GM23338 (cell line): ENCODE data around the gene MYO5B. TPM values are rescaled to one million over a fixed set of nuclear protein-coding genes. Genes with fewer than 3 reads are reported as not detected.

Experiments
- ATAC-seq: fragments of 200-7000 bp; cut with Tn5 transposase; 3 replicates; pipeline ENCODE4 v1.9.1; 2020
- DNase-seq: peaks from one replicate; pipeline ENCODE4 v3.0.0-alpha.2; 2015; ENCODE audit warnings: low spot score
- H2AFZ ChIP-seq: fragments of 200-600 bp; sonication (generic); 2 replicates; pipeline ENCODE4 v1.8.0; 2016; ENCODE audit warnings: antibody characterized with exemption, mild to moderate bottlenecking, moderate library complexity
- H3F3A ChIP-seq: fragments of 200-600 bp; sonication (generic); replicated peaks from 2 replicates; pipeline ENCODE4 v1.8.0; 2017; ENCODE audit warnings: antibody characterized with exemption, mixed run types, low read depth
- H3K27ac ChIP-seq: fragments of 200-600 bp; sonication (generic); 2 replicates; pipeline ENCODE4 v1.6.1; 2016; ENCODE audit warnings: low read depth
- H3K27me3 ChIP-seq: fragments of 200-600 bp; sonication (generic); 2 replicates; pipeline ENCODE4 v1.8.0; 2016; ENCODE audit warnings: mild to moderate bottlenecking, mixed run types, moderate library complexity; ENCODE audit not compliant: insufficient read depth
- H3K36me3 ChIP-seq: fragments of 200-600 bp; sonication (generic); 2 replicates; pipeline ENCODE4 v1.8.0; 2016; ENCODE audit warnings: mild to moderate bottlenecking; ENCODE audit not compliant: insufficient read depth
- H3K4me1 ChIP-seq: fragments of 200-600 bp; sonication (generic); 2 replicates; pipeline ENCODE4 v1.8.0; 2016; ENCODE audit warnings: mild to moderate bottlenecking, moderate library complexity; ENCODE audit not compliant: insufficient read depth
- H3K4me2 ChIP-seq: fragments of 200-600 bp; sonication (generic); 2 replicates; pipeline ENCODE4 v1.7.1; 2017; ENCODE audit warnings: mixed run types
- H3K4me3 ChIP-seq: fragments of 200-600 bp; sonication (generic); 2 replicates; pipeline ENCODE4 v1.6.1; 2016; ENCODE audit warnings: mixed run types
- H3K79me2 ChIP-seq: fragments of 200-600 bp; sonication (generic); replicated peaks from 2 replicates; pipeline ENCODE4 v1.8.0; 2017; ENCODE audit warnings: mild to moderate bottlenecking; ENCODE audit not compliant: insufficient read depth
- H3K9me2 ChIP-seq: fragments of 200-600 bp; sonication (generic); 2 replicates; pipeline ENCODE4 v1.8.0; 2017; ENCODE audit not compliant: insufficient read depth
- H4K20me1 ChIP-seq: fragments of 200-600 bp; sonication (generic); replicated peaks from 2 replicates; pipeline ENCODE4 v1.8.0; 2017; ENCODE audit warnings: mild to moderate bottlenecking; ENCODE audit not compliant: insufficient read depth
- H3K27ac Mint-ChIP-seq: 2 replicates; pipeline ENCODE4 v1.8.0; 2020; ENCODE audit warnings: inconsistent platforms, mild to moderate bottlenecking, moderate library complexity, mixed read lengths
- H3K27me3 Mint-ChIP-seq: 3 replicates; pipeline ENCODE4 v1.8.0; 2022; ENCODE audit warnings: low read depth, mild to moderate bottlenecking, moderate library complexity, mixed read lengths, inconsistent platforms; ENCODE audit not compliant: insufficient read depth, poor library complexity
- H3K36me3 Mint-ChIP-seq: 3 replicates; pipeline ENCODE4 v1.8.0; 2021; ENCODE audit warnings: low read depth, mild to moderate bottlenecking, inconsistent platforms, moderate library complexity, mixed read lengths
- H3K4me1 Mint-ChIP-seq: 3 replicates; pipeline ENCODE4 v1.8.0; 2020; ENCODE audit warnings: mild to moderate bottlenecking, inconsistent platforms, mixed read lengths
- H3K4me3 Mint-ChIP-seq: 3 replicates; pipeline ENCODE4 v1.8.0; 2021; ENCODE audit warnings: moderate library complexity, mild to moderate bottlenecking, inconsistent platforms, mixed read lengths
- H3K9me3 Mint-ChIP-seq: 3 replicates; pipeline ENCODE4 v1.8.0; 2020; ENCODE audit warnings: moderate library complexity, mild to moderate bottlenecking, inconsistent platforms, mixed read lengths
- CREB1 ChIP-seq: fragments of 250-450 bp; sonication (Bioruptor Pico); IDR thresholded peaks from 2 replicates; pipeline ENCODE4 v1.5.0; 2020; ENCODE audit warnings: low read depth, mild to moderate bottlenecking, moderate library complexity
- EZH2 ChIP-seq: fragments of 200-600 bp; sonication (generic); IDR thresholded peaks from one replicate; pipeline ENCODE4 v1.8.0; 2017; ENCODE audit warnings: antibody characterized with exemption, mild to moderate bottlenecking, low read depth; ENCODE audit not compliant: unreplicated experiment
- EZH2phosphoT487 ChIP-seq: fragments of 200-600 bp; sonication (generic); IDR thresholded peaks from one replicate; pipeline ENCODE4 v1.8.1; 2018; ENCODE audit warnings: antibody characterized with exemption; ENCODE audit not compliant: unreplicated experiment
- JUNB ChIP-seq: IDR thresholded peaks from one replicate; pipeline ENCODE4 v1.6.1; 2016; ENCODE audit warnings: antibody characterized with exemption; ENCODE audit not compliant: unreplicated experiment
- NANOG ChIP-seq: IDR thresholded peaks from 2 replicates; pipeline ENCODE4 v1.6.1; 2016; ENCODE audit warnings: antibody characterized with exemption, borderline replicate concordance
- POLR2AphosphoS5 ChIP-seq: IDR thresholded peaks from 2 replicates; pipeline ENCODE4 v1.6.1; 2016; ENCODE audit warnings: antibody characterized with exemption, low read depth
- REST ChIP-seq: IDR thresholded peaks from one replicate; pipeline ENCODE4 v1.6.1; 2018; ENCODE audit warnings: antibody characterized with exemption; ENCODE audit not compliant: unreplicated experiment
- STAT1 ChIP-seq: IDR thresholded peaks from one replicate; pipeline ENCODE4 v1.6.1; 2016; ENCODE audit warnings: antibody characterized with exemption; ENCODE audit not compliant: unreplicated experiment
- ZNF114 ChIP-seq: fragments of 250-450 bp; sonication (Bioruptor Pico); IDR thresholded peaks from 2 replicates; pipeline ENCODE4 v1.5.0; 2020; ENCODE audit warnings: mild to moderate bottlenecking, moderate library complexity
- ZNF331 ChIP-seq: fragments of 250-450 bp; sonication (Bioruptor Pico); IDR thresholded peaks from 2 replicates; pipeline ENCODE4 v1.5.0; 2020; ENCODE audit warnings: low read depth, mild to moderate bottlenecking, moderate library complexity
- ZNF462 ChIP-seq: fragments of 250-450 bp; sonication (Bioruptor Pico); IDR thresholded peaks from 2 replicates; pipeline ENCODE4 v1.5.0; 2020; ENCODE audit warnings: mild to moderate bottlenecking, moderate library complexity
- polyA plus RNA-seq: library from polyadenylated mRNA; unstranded; fragments of >200 nt; fragmentation: Nextera tagmentation; extraction: Ambion mirVana; gene quantifications from 2 replicates; pipeline ENCODE4 v1.2.1, GENCODE V29; 2016
- total RNA-seq: library from RNA; depleted of rRNA; stranded (reverse); fragments of >200 nt; shearing (Covaris generic); gene quantifications from 2 replicates; pipeline ENCODE4 v1.2.3, GENCODE V29; 2014
- TF ChIP-seq, protein P1 (sequence below): IDR thresholded peaks from 2 replicates; pipeline ENCODE4 v1.6.1; 2016; ENCODE audit warnings: antibody characterized with exemption
- TF ChIP-seq, protein P2 (sequence below), 2 experiments: fragments of 200-600 bp in 1 of 2; sonication (generic) in 1 of 2; conservative IDR thresholded peaks; 2 replicates each; pipeline versions ENCODE4 v1.5.1 to v1.6.1; 2016 to 2017; ENCODE audit warnings: antibody characterized with exemption in 2 of 2, low read depth in 2 of 2, mild to moderate bottlenecking in 2 of 2, moderate library complexity in 1 of 2

MYO5B gene
- total and polyA plus RNA-seq, 2 experiments from 2014 or later: 3.2 to 19.1 TPM

DNA sequence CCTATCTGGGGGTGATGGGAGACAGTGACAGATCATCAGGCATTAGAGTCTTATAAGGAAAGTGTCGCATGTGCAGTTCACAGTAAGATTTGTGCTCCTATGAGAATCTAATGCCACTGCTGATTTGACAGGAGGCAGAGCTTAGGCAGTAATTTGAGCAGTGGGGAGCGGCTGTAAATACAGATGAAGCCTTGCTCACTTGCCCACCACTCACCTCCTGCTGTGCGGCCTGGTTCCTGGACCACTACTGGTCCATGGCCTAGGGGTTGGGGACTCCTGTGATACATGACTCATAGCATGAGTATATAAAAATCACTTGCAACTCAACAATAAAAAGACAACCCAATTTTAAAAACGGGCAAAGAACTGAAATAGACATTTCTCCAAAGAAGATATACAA is 310.5 kb downstream of the MYO5B start:
- H3K4me1 Mint-ChIP-seq: peaks cover 1% of the 10 kb centered on the region; the same call in 1 of the 3 replicates
- Histone ChIP-seq H3F3A (no peaks in the 10 kb centered on the region), H3K79me2 (no peaks in the 10 kb centered on the region), H3K4me2 (no peak overlapping the region), H3K27ac (no peak overlapping the region), H3K9me2 (peaks cover 5% of the 10 kb centered on the region), H3K27me3 (no peaks in the 10 kb centered on the region), H3K36me3 (no peaks in the 10 kb centered on the region), H4K20me1 (no peaks in the 10 kb centered on the region; the same call in 1 of the 2 replicates), H2AFZ (no peak overlapping the region), H3K4me1 (no peaks in the 10 kb centered on the region), H3K4me3 (no peak overlapping the region)
- no peak for ATAC-seq
- H3K27ac Mint-ChIP-seq: no peak overlapping the region
- no peaks in the 10 kb centered on the region for H3K27me3 Mint-ChIP-seq
- H3K4me3 Mint-ChIP-seq: no peak overlapping the region
- H3K36me3 Mint-ChIP-seq: no peaks in the 10 kb centered on the region; the same call in 2 of the 3 replicates
- H3K9me3 Mint-ChIP-seq: no peaks in the 10 kb centered on the region
- TF ChIP-seq EZH2 (no peak), POLR2AphosphoS5 (no peak), REST (no peak), ZNF114 (no peak), NANOG (no peak), CREB1 (CRISPR knock-in tag) (no peak), EZH2phosphoT487 (no peak), ZNF462 (CRISPR knock-in tag) (no peak), JUNB (no peak), STAT1 (no peak), ZNF331 (CRISPR knock-in tag) (no peak)
- TF ChIP-seq, protein P1, sequence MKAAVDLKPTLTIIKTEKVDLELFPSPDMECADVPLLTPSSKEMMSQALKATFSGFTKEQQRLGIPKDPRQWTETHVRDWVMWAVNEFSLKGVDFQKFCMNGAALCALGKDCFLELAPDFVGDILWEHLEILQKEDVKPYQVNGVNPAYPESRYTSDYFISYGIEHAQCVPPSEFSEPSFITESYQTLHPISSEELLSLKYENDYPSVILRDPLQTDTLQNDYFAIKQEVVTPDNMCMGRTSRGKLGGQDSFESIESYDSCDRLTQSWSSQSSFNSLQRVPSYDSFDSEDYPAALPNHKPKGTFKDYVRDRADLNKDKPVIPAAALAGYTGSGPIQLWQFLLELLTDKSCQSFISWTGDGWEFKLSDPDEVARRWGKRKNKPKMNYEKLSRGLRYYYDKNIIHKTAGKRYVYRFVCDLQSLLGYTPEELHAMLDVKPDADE: no peak
- TF ChIP-seq, protein P2, sequence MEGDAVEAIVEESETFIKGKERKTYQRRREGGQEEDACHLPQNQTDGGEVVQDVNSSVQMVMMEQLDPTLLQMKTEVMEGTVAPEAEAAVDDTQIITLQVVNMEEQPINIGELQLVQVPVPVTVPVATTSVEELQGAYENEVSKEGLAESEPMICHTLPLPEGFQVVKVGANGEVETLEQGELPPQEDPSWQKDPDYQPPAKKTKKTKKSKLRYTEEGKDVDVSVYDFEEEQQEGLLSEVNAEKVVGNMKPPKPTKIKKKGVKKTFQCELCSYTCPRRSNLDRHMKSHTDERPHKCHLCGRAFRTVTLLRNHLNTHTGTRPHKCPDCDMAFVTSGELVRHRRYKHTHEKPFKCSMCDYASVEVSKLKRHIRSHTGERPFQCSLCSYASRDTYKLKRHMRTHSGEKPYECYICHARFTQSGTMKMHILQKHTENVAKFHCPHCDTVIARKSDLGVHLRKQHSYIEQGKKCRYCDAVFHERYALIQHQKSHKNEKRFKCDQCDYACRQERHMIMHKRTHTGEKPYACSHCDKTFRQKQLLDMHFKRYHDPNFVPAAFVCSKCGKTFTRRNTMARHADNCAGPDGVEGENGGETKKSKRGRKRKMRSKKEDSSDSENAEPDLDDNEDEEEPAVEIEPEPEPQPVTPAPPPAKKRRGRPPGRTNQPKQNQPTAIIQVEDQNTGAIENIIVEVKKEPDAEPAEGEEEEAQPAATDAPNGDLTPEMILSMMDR (conservative IDR thresholded peaks at IDR 0.05; ENCODE audit: low read depth in 2 of 2): no peak
- DNase-seq: no peak
